Fibroblast of the aortic adventitia (primary cell): ENCODE measurements around the gene UGT1A8. TPM values are rescaled to one million over a fixed set of nuclear protein-coding genes. Genes with fewer than 3 reads are reported as not detected.
"Not testable (repeated sequence)": the region's sequence is repeated elsewhere in the genome, so short reads cannot be mapped to it uniquely, and the experiment has no call there.

Experiments used
- DNase-seq: peaks from one replicate; pipeline ENCODE4 v3.0.0-alpha.2; 2010; ENCODE audit warnings: low read depth
- H3K4me3 ChIP-seq: 2 replicates; pipeline ENCODE4 v1.5.1; 2011; ENCODE audit warnings: low read depth, mild to moderate bottlenecking, control low read depth, low read length, moderate library complexity
- total RNA-seq: library from RNA; depleted of rRNA; stranded (reverse); fragments of >200 nt; gene quantifications from 2 replicates; pipeline ENCODE4 v1.2.3, GENCODE V29; 2012; ENCODE audit warnings: low replicate concordance
- TF ChIP-seq, protein P1 (sequence below): IDR thresholded peaks from 2 replicates; pipeline ENCODE4 v1.5.1; 2011; ENCODE audit warnings: mild to moderate bottlenecking, low read length, control low read depth, inconsistent platforms; ENCODE audit not compliant: insufficient read depth

Gene UGT1A8
- total RNA-seq, 1 donor: 0.09 TPM

GRCh38 chr2:233643128-233643527 is 25.7 kb downstream of the UGT1A8 start:
- TF ChIP-seq, protein P1, sequence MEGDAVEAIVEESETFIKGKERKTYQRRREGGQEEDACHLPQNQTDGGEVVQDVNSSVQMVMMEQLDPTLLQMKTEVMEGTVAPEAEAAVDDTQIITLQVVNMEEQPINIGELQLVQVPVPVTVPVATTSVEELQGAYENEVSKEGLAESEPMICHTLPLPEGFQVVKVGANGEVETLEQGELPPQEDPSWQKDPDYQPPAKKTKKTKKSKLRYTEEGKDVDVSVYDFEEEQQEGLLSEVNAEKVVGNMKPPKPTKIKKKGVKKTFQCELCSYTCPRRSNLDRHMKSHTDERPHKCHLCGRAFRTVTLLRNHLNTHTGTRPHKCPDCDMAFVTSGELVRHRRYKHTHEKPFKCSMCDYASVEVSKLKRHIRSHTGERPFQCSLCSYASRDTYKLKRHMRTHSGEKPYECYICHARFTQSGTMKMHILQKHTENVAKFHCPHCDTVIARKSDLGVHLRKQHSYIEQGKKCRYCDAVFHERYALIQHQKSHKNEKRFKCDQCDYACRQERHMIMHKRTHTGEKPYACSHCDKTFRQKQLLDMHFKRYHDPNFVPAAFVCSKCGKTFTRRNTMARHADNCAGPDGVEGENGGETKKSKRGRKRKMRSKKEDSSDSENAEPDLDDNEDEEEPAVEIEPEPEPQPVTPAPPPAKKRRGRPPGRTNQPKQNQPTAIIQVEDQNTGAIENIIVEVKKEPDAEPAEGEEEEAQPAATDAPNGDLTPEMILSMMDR: peak; percentile 14
- no peak overlapping the region for H3K4me3 ChIP-seq
- peak; percentile 2 for DNase-seq

DNA sequence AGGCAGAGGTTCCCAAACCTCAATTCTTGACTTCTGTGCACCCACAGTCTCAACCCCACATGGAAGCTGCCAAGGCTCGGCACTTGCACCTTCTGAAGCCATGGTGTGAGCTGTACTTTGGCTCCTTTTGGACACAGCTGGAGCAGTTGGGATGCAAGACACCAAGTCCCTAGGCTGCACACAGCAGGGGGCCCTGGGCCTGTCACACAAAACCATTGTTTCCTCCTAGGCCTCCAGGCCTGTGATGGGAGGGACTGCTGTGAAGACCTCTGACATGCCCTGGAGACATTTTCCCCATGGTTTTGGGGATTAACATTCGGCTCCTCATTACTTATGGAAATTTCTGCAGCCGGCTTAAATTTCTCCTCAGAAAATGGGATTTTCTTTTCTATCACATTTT is 28.6 kb downstream of the UGT1A8 start:
- not testable (repeated sequence) for DNase-seq, H3K4me3 ChIP-seq

DNA sequence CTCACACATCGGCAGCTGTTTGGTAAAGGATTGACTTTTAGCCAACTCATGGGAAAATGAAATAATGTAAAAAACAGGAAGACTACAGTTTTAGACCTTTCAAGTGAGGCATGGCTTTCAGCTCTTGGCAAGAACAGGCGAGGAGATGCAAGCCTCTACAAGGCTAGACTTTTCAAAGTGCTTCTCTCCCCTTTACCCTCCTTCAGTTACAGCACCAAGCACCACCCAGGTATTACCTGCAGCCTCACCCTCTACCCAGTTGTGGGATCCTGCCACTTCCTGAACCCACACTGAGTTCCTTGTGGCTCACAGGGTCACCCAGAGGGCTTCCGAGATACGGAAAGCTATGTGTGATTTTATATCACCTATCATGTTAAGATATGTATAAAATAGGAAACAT is 33.5 kb downstream of the UGT1A8 start:
- H3K4me3 ChIP-seq: no peak overlapping the region
- no peak for DNase-seq
- TF ChIP-seq, protein P1: no peak

GRCh38 chr2:233651430-233651829 is 34.0 kb downstream of the UGT1A8 start:
- no peak overlapping the region for H3K4me3 ChIP-seq
- TF ChIP-seq, protein P1: no peak
- DNase-seq: no peak

- no peak overlapping the region for H3K4me3 ChIP-seq
- DNase-seq: no peak
- TF ChIP-seq, protein P1: no peak
Measured at GRCh38 chr2:233654501-233654900, 37.1 kb downstream of the UGT1A8 start.

- H3K4me3 ChIP-seq: no peak overlapping the region
- TF ChIP-seq, protein P1: no peak
- no peak for DNase-seq
Measured at GRCh38 chr2:233655043-233655442, 37.6 kb downstream of the UGT1A8 start.

DNA sequence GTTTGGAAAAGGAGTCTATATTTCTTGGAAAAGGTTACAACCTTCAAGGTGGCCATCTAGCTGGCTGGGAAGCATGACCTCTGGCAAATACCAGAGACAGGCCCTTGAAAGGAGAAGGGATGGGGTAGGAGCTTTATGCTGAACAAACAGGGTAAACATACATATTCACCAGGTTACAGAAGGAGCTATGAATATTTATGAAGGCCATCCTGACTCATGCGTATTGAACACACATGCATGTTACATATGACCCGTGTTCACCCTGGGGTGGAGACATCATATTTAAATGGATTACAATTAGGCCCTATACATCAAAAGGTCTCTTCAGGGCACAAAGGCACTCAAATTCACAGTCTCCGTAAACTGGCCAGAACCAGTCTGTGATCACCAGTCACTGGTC is 38.5 kb downstream of the UGT1A8 start:
- not testable (repeated sequence) for DNase-seq, H3K4me3 ChIP-seq

DNA sequence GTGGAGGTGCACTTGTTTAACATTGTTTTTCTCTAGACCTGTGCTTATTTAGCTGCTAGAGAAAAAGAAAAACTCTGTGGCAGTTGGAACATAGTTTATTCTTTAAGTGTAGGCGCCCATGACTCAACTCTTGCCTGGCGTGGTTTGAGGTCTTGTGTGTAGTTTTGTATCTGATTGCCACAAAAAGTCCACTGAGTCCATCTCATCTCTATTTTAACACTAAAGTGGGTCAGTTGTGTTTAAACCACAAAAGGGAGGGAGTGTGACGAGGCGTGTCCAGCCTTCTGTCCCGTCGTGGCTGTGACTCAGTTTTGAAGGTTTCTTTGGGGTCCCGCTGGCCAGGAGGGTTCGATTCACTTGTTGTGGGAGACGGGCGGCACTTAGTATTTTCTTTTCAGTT is 39.0 kb downstream of the UGT1A8 start:
- H3K4me3 ChIP-seq: no peak overlapping the region
- TF ChIP-seq, protein P1: no peak
- no peak for DNase-seq
